SK-N-SH (cell line): Measurements from ENCODE around the gene DOK1. TPM values are rescaled to one million over a fixed set of nuclear protein-coding genes. Genes with fewer than 3 reads are reported as not detected.
A peak's percentile ranks its signal among the peaks of the same experiment; 100 is the strongest.

Experiments used
- CTCF ChIA-PET: fragments of 300-600, 350-600 bp; formaldehyde crosslinking; extraction: SDS; loops from one replicate; lab custom pipeline; 2021; lab: Yijun Ruan, JAX
- POLR2A ChIA-PET: fragments of 350-600 bp; sonication (Branson Sonifier 250); formaldehyde crosslinking; extraction: SDS; loops from one replicate; lab custom pipeline; 2020; ENCODE audit warnings: antibody characterized with exemption, inconsistent platforms; lab: Yijun Ruan, JAX
- DNase-seq: peaks from one replicate; pipeline ENCODE4 v3.0.0; 2012
- H2AFZ ChIP-seq: fragments of 200-600 bp; sonication (generic); 2 replicates; pipeline ENCODE4 v1.8.1; 2016; ENCODE audit warnings: antibody characterized with exemption, mild to moderate bottlenecking, low read depth
- H3F3A ChIP-seq: fragments of 200-600 bp; sonication (generic); replicated peaks from 2 replicates; pipeline ENCODE3; 2016; ENCODE audit warnings: antibody characterized with exemption, mild to moderate bottlenecking; ENCODE audit not compliant: insufficient read depth
- H3K27ac ChIP-seq, 2 experiments: fragments of 200-500 bp in 1 of 2; fragments of 200-600 bp in 1 of 2; sonication (Bioruptor generic) in 1 of 2; sonication (generic), shearing (Covaris generic) in 1 of 2; 2 replicates each; pipeline versions ENCODE4 v1.5.1 to v1.6.1; 2014 to 2016; ENCODE audit warnings: low read depth in 2 of 2, inconsistent platforms in 1 of 2, low read length in 1 of 2, mild to moderate bottlenecking in 1 of 2, mixed read lengths in 1 of 2
- H3K27me3 ChIP-seq: fragments of 200-600 bp; sonication (generic), shearing (Covaris generic); 2 replicates; pipeline ENCODE4 v1.6.1; 2016; ENCODE audit warnings: mixed run types; ENCODE audit not compliant: insufficient read depth
- H3K36me3 ChIP-seq, 2 experiments: fragments of 200-500 bp in 1 of 2; fragments of 200-600 bp in 1 of 2; sonication (Bioruptor generic) in 1 of 2; sonication (generic) in 1 of 2; replicated peaks in 1 of 2; 2 replicates each; pipeline versions ENCODE3 to v1.5.1; 2014 to 2016; ENCODE audit warnings: low read length in 1 of 2, mild to moderate bottlenecking in 1 of 2; ENCODE audit not compliant: insufficient read depth in 2 of 2, control insufficient read depth in 1 of 2
- H3K4me1 ChIP-seq, 2 experiments: fragments of 200-500 bp in 1 of 2; fragments of 200-600 bp in 1 of 2; sonication (Bioruptor generic) in 1 of 2; sonication (generic), shearing (Covaris generic) in 1 of 2; 2 replicates each; pipeline versions ENCODE4 v1.5.1 to v1.6.1; 2014 to 2016; ENCODE audit warnings: low read depth in 1 of 2, low read length in 1 of 2, mixed run types in 1 of 2; ENCODE audit not compliant: insufficient read depth in 2 of 2, control insufficient read depth in 1 of 2
- H3K4me2 ChIP-seq: fragments of 200-600 bp; sonication (generic), shearing (Covaris generic); 2 replicates; pipeline ENCODE4 v1.6.1; 2017; ENCODE audit warnings: mixed run types
- H3K4me3 ChIP-seq, 2 experiments: fragments of 200-500 bp in 1 of 2; fragments of 200-600 bp in 1 of 2; sonication (Bioruptor generic) in 1 of 2; sonication (generic), shearing (Covaris generic) in 1 of 2; 2 replicates each; pipeline versions ENCODE4 v1.5.1 to v1.8.1; 2014 to 2016; ENCODE audit warnings: low read depth in 2 of 2, inconsistent platforms in 1 of 2, low read length in 1 of 2, mild to moderate bottlenecking in 1 of 2, mixed read lengths in 1 of 2, moderate library complexity in 1 of 2
- H3K79me2 ChIP-seq: fragments of 200-600 bp; sonication (generic); 2 replicates; pipeline ENCODE4 v1.8.1; 2017; ENCODE audit warnings: mild to moderate bottlenecking; ENCODE audit not compliant: insufficient read depth
- H3K9ac ChIP-seq: fragments of 200-600 bp; sonication (generic); 2 replicates; pipeline ENCODE4 v1.6.1; 2017; ENCODE audit warnings: mixed run types
- H3K9me2 ChIP-seq: fragments of 200-600 bp; sonication (generic); 2 replicates; pipeline ENCODE4 v1.6.1; 2017; ENCODE audit warnings: mixed run types
- H3K9me3 ChIP-seq: fragments of 200-600 bp; sonication (generic); 2 replicates; pipeline ENCODE4 v1.6.1; 2017; ENCODE audit warnings: mixed run types, mild to moderate bottlenecking, moderate library complexity
- H4K20me1 ChIP-seq: fragments of 200-600 bp; sonication (generic); 2 replicates; pipeline ENCODE4 v1.6.1; 2017; ENCODE audit warnings: mild to moderate bottlenecking, mixed run types; ENCODE audit not compliant: insufficient read depth
- CHD2 ChIP-seq: fragments of 150-350 bp; IDR thresholded peaks from 2 replicates; pipeline ENCODE4 v1.6.1; 2018; ENCODE audit warnings: low read length; ENCODE audit not compliant: partially characterized antibody
- ELF1 ChIP-seq: IDR thresholded peaks from 2 replicates; pipeline ENCODE4 v1.4.0; 2012
- EP300 ChIP-seq, 2 experiments: IDR thresholded peaks; 2 replicates each; pipeline versions ENCODE4 v1.4.0 to v1.6.1; 2012; ENCODE audit warnings: borderline replicate concordance in 1 of 2, low read depth in 1 of 2, low read length in 1 of 2
- EZH2phosphoT487 ChIP-seq: fragments of 200-600 bp; sonication (generic); IDR thresholded peaks from 2 replicates; pipeline ENCODE4 v1.6.1; 2017; ENCODE audit warnings: low read depth, mixed run types, mild to moderate bottlenecking, antibody characterized with exemption, moderate library complexity, borderline replicate concordance
- FOSL2 ChIP-seq: IDR thresholded peaks from 2 replicates; pipeline ENCODE4 v1.4.0; 2012; ENCODE audit warnings: low read depth, mild to moderate bottlenecking, moderate library complexity, borderline replicate concordance
- FOXM1 ChIP-seq: IDR thresholded peaks from 2 replicates; pipeline ENCODE4 v1.4.0; 2012; ENCODE audit warnings: low read depth, mild to moderate bottlenecking
- MAX ChIP-seq: IDR thresholded peaks from 2 replicates; pipeline ENCODE4 v1.4.0; 2012; ENCODE audit warnings: low read depth
- MEF2A ChIP-seq: IDR thresholded peaks from 2 replicates; pipeline ENCODE4 v1.4.0; 2012; ENCODE audit warnings: low read depth, borderline replicate concordance
- MXI1 ChIP-seq: IDR thresholded peaks from 2 replicates; pipeline ENCODE4 v1.6.1; 2012; ENCODE audit warnings: mild to moderate bottlenecking, low read depth, low read length, improper control_type of control experiment
- NFIC ChIP-seq: IDR thresholded peaks from 2 replicates; pipeline ENCODE4 v1.4.0; 2012; ENCODE audit warnings: borderline replicate concordance
- POLR2AphosphoS5 ChIP-seq: IDR thresholded peaks from 2 replicates; pipeline ENCODE4 v1.6.1; 2012; ENCODE audit warnings: low read depth, low read length
- RXRA ChIP-seq: IDR thresholded peaks from 2 replicates; pipeline ENCODE4 v1.4.0; 2012; ENCODE audit warnings: low read depth, mild to moderate bottlenecking, borderline replicate concordance
- SMC3 ChIP-seq: IDR thresholded peaks from 2 replicates; pipeline ENCODE4 v1.6.1; 2012; ENCODE audit warnings: low read depth, low read length, improper control_type of control experiment
- TAF1 ChIP-seq: IDR thresholded peaks from 2 replicates; pipeline ENCODE4 v1.6.1; 2012; ENCODE audit warnings: low read depth, mild to moderate bottlenecking, low read length, moderate library complexity, borderline replicate concordance
- TEAD4 ChIP-seq: IDR thresholded peaks from 2 replicates; pipeline ENCODE4 v1.4.0; 2012; ENCODE audit warnings: mild to moderate bottlenecking, borderline replicate concordance; ENCODE audit not compliant: insufficient read depth
- USF2 ChIP-seq: fragments of 150-350 bp; IDR thresholded peaks from 2 replicates; pipeline ENCODE4 v1.6.1; 2017; ENCODE audit warnings: antibody characterized with exemption, low read length, low read depth, borderline replicate concordance
- YY1 ChIP-seq: IDR thresholded peaks from 2 replicates; pipeline ENCODE4 v1.4.0; 2012; ENCODE audit warnings: low read depth, mild to moderate bottlenecking
- WGBS: methylation state at CpG from one replicate; pipeline ENCODE4 v1.1.6; 2017; ENCODE audit warnings: low lambda C conversion rate; 5-methylcytosine and 5-hydroxymethylcytosine counted together
- polyA plus RNA-seq, 3 experiments: library from polyadenylated mRNA; depleted of rRNA; stranded (reverse); fragments of >200 nt; gene quantifications; 2 replicates each; pipeline ENCODE4 v1.2.3, GENCODE V29; 2012
- TF ChIP-seq, protein P1 (sequence below): IDR thresholded peaks from 2 replicates; pipeline ENCODE4 v1.4.0; 2012; ENCODE audit warnings: low read depth, borderline replicate concordance
- TF ChIP-seq, protein P2 (sequence below): IDR thresholded peaks from 2 replicates; pipeline ENCODE4; 2012
- TF ChIP-seq, protein P3 (sequence below): fragments of 150-350 bp; IDR thresholded peaks from 2 replicates; pipeline ENCODE4 v1.6.1; 2016; ENCODE audit warnings: mild to moderate bottlenecking, low read depth, low read length
- TF ChIP-seq, protein P4 (sequence below): IDR thresholded peaks from 2 replicates; pipeline ENCODE4 v1.6.1; 2012; ENCODE audit warnings: mild to moderate bottlenecking, low read depth, low read length, moderate library complexity

Gene DOK1
- polyA plus RNA-seq, 1 of the 3 experiments (the other 2 are of a cell fraction): 25.3 TPM

- H3K4me2 ChIP-seq: peak overlapping the region; percentile 49
- DNase-seq: no peak
- peak overlapping the region; percentile 11; the same call in 1 of the 2 replicates for H3K9ac ChIP-seq
- ChIA-PET POLR2A (no interaction called here), CTCF (interaction anchor here (1.0 to 7.3 kb wide), 3 partner anchors 14 to 91 kb away, joined by 3 to 75 read pairs (median 4); partner anchors contain the start of genes CCDC142 and TTC31)
- no peaks in the 10 kb centered on the region for H4K20me1 ChIP-seq
- no peaks in the 10 kb centered on the region for H3K27me3 ChIP-seq
- H3F3A ChIP-seq: peaks cover 33% of the 10 kb centered on the region
- H3K27ac ChIP-seq: peak overlapping the region; percentile 68 to 82
- H3K4me3 ChIP-seq: peak overlapping the region; percentile 29 to 36; a peak in 2 of 4 replicates
- no peaks in the 10 kb centered on the region for H3K79me2 ChIP-seq
- no peaks in the 10 kb centered on the region for H3K36me3 ChIP-seq
- no peaks in the 10 kb centered on the region for H3K9me3 ChIP-seq
- H3K9me2 ChIP-seq: no peaks in the 10 kb centered on the region
- H2AFZ ChIP-seq: peak overlapping the region; percentile 75
- WGBS: 24% methylated on average over 7 of the region's 7 CpGs
- peaks cover 7 to 21% of the 10 kb centered on the region in 2 experiments for H3K4me1 ChIP-seq
- TF ChIP-seq ELF1 (peak; percentile 52), TEAD4 (0 out of 2 replicates have a peak, but pooled peaks have one; percentile 19), TAF1 (peak; percentile 62; the same call in 1 of the 2 replicates), CHD2 (no peak), MEF2A (no peak), SMC3 (no peak), MXI1 (no peak), RXRA (no peak), EP300 (IDR thresholded peaks at IDR 0.05; ENCODE audit: borderline replicate concordance in 1 of 2, low read depth in 1 of 2, low read length in 1 of 2) (peak in 1 of 2 experiments; percentile 22; a peak in 1 of 4 replicates), FOSL2 (peak; percentile 21; the same call in 1 of the 2 replicates), FOXM1 (0 out of 2 replicates have a peak, but pooled peaks have one; percentile 24), YY1 (peak; percentile 15; the same call in 1 of the 2 replicates), MAX (peak; percentile 65; the same call in 1 of the 2 replicates), USF2 (no peak), EZH2phosphoT487 (no peak), NFIC (peak; percentile 50; the same call in 1 of the 2 replicates), POLR2AphosphoS5 (peak; percentile 79)
- TF ChIP-seq, protein P1, sequence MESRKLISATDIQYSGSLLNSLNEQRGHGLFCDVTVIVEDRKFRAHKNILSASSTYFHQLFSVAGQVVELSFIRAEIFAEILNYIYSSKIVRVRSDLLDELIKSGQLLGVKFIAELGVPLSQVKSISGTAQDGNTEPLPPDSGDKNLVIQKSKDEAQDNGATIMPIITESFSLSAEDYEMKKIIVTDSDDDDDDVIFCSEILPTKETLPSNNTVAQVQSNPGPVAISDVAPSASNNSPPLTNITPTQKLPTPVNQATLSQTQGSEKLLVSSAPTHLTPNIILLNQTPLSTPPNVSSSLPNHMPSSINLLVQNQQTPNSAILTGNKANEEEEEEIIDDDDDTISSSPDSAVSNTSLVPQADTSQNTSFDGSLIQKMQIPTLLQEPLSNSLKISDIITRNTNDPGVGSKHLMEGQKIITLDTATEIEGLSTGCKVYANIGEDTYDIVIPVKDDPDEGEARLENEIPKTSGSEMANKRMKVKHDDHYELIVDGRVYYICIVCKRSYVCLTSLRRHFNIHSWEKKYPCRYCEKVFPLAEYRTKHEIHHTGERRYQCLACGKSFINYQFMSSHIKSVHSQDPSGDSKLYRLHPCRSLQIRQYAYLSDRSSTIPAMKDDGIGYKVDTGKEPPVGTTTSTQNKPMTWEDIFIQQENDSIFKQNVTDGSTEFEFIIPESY: no peak
- TF ChIP-seq, protein P2, sequence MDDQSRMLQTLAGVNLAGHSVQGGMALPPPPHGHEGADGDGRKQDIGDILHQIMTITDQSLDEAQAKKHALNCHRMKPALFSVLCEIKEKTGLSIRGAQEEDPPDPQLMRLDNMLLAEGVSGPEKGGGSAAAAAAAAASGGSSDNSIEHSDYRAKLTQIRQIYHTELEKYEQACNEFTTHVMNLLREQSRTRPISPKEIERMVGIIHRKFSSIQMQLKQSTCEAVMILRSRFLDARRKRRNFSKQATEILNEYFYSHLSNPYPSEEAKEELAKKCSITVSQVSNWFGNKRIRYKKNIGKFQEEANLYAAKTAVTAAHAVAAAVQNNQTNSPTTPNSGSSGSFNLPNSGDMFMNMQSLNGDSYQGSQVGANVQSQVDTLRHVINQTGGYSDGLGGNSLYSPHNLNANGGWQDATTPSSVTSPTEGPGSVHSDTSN: peak; percentile 59
- TF ChIP-seq, protein P3, sequence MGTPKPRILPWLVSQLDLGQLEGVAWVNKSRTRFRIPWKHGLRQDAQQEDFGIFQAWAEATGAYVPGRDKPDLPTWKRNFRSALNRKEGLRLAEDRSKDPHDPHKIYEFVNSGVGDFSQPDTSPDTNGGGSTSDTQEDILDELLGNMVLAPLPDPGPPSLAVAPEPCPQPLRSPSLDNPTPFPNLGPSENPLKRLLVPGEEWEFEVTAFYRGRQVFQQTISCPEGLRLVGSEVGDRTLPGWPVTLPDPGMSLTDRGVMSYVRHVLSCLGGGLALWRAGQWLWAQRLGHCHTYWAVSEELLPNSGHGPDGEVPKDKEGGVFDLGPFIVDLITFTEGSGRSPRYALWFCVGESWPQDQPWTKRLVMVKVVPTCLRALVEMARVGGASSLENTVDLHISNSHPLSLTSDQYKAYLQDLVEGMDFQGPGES: no peak
- TF ChIP-seq, protein P4, sequence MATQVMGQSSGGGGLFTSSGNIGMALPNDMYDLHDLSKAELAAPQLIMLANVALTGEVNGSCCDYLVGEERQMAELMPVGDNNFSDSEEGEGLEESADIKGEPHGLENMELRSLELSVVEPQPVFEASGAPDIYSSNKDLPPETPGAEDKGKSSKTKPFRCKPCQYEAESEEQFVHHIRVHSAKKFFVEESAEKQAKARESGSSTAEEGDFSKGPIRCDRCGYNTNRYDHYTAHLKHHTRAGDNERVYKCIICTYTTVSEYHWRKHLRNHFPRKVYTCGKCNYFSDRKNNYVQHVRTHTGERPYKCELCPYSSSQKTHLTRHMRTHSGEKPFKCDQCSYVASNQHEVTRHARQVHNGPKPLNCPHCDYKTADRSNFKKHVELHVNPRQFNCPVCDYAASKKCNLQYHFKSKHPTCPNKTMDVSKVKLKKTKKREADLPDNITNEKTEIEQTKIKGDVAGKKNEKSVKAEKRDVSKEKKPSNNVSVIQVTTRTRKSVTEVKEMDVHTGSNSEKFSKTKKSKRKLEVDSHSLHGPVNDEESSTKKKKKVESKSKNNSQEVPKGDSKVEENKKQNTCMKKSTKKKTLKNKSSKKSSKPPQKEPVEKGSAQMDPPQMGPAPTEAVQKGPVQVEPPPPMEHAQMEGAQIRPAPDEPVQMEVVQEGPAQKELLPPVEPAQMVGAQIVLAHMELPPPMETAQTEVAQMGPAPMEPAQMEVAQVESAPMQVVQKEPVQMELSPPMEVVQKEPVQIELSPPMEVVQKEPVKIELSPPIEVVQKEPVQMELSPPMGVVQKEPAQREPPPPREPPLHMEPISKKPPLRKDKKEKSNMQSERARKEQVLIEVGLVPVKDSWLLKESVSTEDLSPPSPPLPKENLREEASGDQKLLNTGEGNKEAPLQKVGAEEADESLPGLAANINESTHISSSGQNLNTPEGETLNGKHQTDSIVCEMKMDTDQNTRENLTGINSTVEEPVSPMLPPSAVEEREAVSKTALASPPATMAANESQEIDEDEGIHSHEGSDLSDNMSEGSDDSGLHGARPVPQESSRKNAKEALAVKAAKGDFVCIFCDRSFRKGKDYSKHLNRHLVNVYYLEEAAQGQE: no peak
Measured at GRCh38 chr2:74573747-74574562, 19.4 kb downstream of the DOK1 start.
